ENCODE data around the gene SLC7A14. TPM values are rescaled to one million over a fixed set of nuclear protein-coding genes. Genes with fewer than 3 reads are reported as not detected.

Gene SLC7A14
- polyA plus RNA-seq, 1 experiment: 0.60 TPM

- no peaks in the 10 kb centered on the region for H3K27me3 ChIP-seq (ENCODE audit: control insufficient read depth, insufficient read depth, low read length)
- TF ChIP-seq CTCF (IDR thresholded peaks at IDR 0.05; ENCODE audit: insufficient read depth, low read depth, low read length): no peak
- peak overlapping the region; percentile 47 for H3K4me3 ChIP-seq (ENCODE audit: low read depth, low read length)
- DNase-seq (ENCODE audit: low read depth): no peak
- H3K36me3 ChIP-seq (ENCODE audit: control insufficient read depth, insufficient read depth, low read length): no peaks in the 10 kb centered on the region
- ChIA-PET POLR2A (no interaction called here), CTCF (no interaction called here)
Observed at GRCh38 chr3:170419557-170420087, 166.3 kb downstream of the SLC7A14 start.

GRCh38 chr3:170418422-170419398 is 167.2 kb downstream of the SLC7A14 start, which contains the start of gene CLDN11:
Gene CLDN11 (plus strand): TSS chr3:170418868. CDS start chr3:170419067, 199 bp downstream.
- Histone ChIP-seq H3K4me3 (ENCODE audit: low read depth, low read length) (peak within 1 kb of the TSS; percentile 47), H3K36me3 (ENCODE audit: control insufficient read depth, insufficient read depth, low read length) (no peaks in the 10 kb centered on the region), H3K27me3 (ENCODE audit: control insufficient read depth, insufficient read depth, low read length) (no peaks in the 10 kb centered on the region)
- no peak for DNase-seq (ENCODE audit: low read depth)
- 0 out of 2 replicates have a peak, but pooled peaks have one; percentile 2 for TF ChIP-seq CTCF (IDR thresholded peaks at IDR 0.05; ENCODE audit: insufficient read depth, low read depth, low read length)
- ChIA-PET CTCF (interaction anchor here (0.6 to 9.6 kb wide), 5 partner anchors 12 to 393 kb away, joined by 3 to 220 read pairs (median 3); no protein-coding TSS in a partner anchor), POLR2A (no interaction called here)

GRCh38 chr3:170417090-170417489 is 168.8 kb downstream of the SLC7A14 start:
- TF ChIP-seq CTCF (IDR thresholded peaks at IDR 0.05; ENCODE audit: insufficient read depth, low read depth, low read length): no peak
- ChIA-PET POLR2A (no interaction called here), CTCF (interaction anchor here (0.6 to 9.6 kb wide), 4 partner anchors 82 to 418 kb away, joined by 3 to 220 read pairs (median 4); no protein-coding TSS in a partner anchor)
- H3K4me3 ChIP-seq (ENCODE audit: low read depth, low read length): no peak overlapping the region
- DNase-seq (ENCODE audit: low read depth): no peak
- no peaks in the 10 kb centered on the region for H3K27me3 ChIP-seq (ENCODE audit: control insufficient read depth, insufficient read depth, low read length)
- no peaks in the 10 kb centered on the region for H3K36me3 ChIP-seq (ENCODE audit: control insufficient read depth, insufficient read depth, low read length)

GRCh38 chr3:170414202-170414663 is 171.6 kb downstream of the SLC7A14 start:
- DNase-seq (ENCODE audit: low read depth): peak; percentile 95
- peak; percentile 97 for TF ChIP-seq CTCF (IDR thresholded peaks at IDR 0.05; ENCODE audit: insufficient read depth, low read depth, low read length)
- no peaks in the 10 kb centered on the region for H3K36me3 ChIP-seq (ENCODE audit: control insufficient read depth, insufficient read depth, low read length)
- ChIA-PET CTCF (interaction anchor here (0.6 to 9.6 kb wide), 37 partner anchors 15 to 453 kb away, joined by 3 to 220 read pairs (median 4); no protein-coding TSS in a partner anchor), POLR2A (interaction anchor here (0.5 kb wide), 1 partner anchor 275 kb away, joined by 21 read pairs; no protein-coding TSS in a partner anchor)
- H3K27me3 ChIP-seq (ENCODE audit: control insufficient read depth, insufficient read depth, low read length): no peaks in the 10 kb centered on the region
- no peak overlapping the region for H3K4me3 ChIP-seq (ENCODE audit: low read depth, low read length)

- ChIA-PET CTCF (interaction anchor here (0.8 to 9.6 kb wide), 19 partner anchors 16 to 440 kb away, joined by 3 to 220 read pairs (median 5); no protein-coding TSS in a partner anchor), POLR2A (no interaction called here)
- TF ChIP-seq CTCF (IDR thresholded peaks at IDR 0.05; ENCODE audit: insufficient read depth, low read depth, low read length): no peak
- no peaks in the 10 kb centered on the region for H3K27me3 ChIP-seq (ENCODE audit: control insufficient read depth, insufficient read depth, low read length)
- H3K36me3 ChIP-seq (ENCODE audit: control insufficient read depth, insufficient read depth, low read length): no peaks in the 10 kb centered on the region
- no peak overlapping the region for H3K4me3 ChIP-seq (ENCODE audit: low read depth, low read length)
- DNase-seq (ENCODE audit: low read depth): no peak
Observed at GRCh38 chr3:170413291-170413690, 172.6 kb downstream of the SLC7A14 start.
